ENCODE measurements around the gene MRPL12. TPM values are rescaled to one million over a fixed set of nuclear protein-coding genes. Genes with fewer than 3 reads are reported as not detected.

Gene MRPL12
- total RNA-seq, 1 donor from 2014 or later, result 38.7 TPM

DNA sequence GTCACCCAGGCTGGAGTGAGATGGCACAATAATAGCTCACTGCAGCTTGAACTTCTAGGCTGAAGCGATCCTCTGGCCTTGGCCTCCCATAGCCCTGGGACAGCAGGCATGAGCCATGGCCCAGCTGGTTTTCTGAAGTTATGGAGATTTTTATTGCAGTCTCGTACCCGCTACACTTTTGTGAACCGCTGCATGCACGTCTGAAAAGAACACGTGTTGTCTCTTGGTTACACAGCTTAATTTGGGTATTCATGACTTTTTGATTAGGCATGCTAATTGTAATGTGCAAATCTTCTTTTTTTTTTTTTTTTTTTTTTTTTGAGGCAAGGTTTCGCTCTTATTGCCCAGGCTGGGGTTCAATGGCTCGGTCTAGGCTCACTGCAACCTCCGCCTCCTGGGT, 22.3 kb downstream of the MRPL12 start:
- DNase-seq (ENCODE audit: low spot score), result no peak
- H3K4me1 Mint-ChIP-seq (ENCODE audit: low read depth), result peaks cover 8% of the 10 kb centered on the region
- H3K4me3 Mint-ChIP-seq (ENCODE audit: unreplicated experiment), result no peak overlapping the region
- no peaks in the 10 kb centered on the region for H3K36me3 Mint-ChIP-seq (ENCODE audit: low read depth)
- H3K27ac Mint-ChIP-seq (ENCODE audit: unreplicated experiment), result no peak overlapping the region
- H3K27me3 Mint-ChIP-seq (ENCODE audit: low read depth), result peaks cover 7% of the 10 kb centered on the region
- H3K9me3 Mint-ChIP-seq (ENCODE audit: low read depth), result no peaks in the 10 kb centered on the region
- TF ChIP-seq, protein P1, sequence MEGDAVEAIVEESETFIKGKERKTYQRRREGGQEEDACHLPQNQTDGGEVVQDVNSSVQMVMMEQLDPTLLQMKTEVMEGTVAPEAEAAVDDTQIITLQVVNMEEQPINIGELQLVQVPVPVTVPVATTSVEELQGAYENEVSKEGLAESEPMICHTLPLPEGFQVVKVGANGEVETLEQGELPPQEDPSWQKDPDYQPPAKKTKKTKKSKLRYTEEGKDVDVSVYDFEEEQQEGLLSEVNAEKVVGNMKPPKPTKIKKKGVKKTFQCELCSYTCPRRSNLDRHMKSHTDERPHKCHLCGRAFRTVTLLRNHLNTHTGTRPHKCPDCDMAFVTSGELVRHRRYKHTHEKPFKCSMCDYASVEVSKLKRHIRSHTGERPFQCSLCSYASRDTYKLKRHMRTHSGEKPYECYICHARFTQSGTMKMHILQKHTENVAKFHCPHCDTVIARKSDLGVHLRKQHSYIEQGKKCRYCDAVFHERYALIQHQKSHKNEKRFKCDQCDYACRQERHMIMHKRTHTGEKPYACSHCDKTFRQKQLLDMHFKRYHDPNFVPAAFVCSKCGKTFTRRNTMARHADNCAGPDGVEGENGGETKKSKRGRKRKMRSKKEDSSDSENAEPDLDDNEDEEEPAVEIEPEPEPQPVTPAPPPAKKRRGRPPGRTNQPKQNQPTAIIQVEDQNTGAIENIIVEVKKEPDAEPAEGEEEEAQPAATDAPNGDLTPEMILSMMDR (IDR thresholded peaks at IDR 0.05), result no peak

DNA sequence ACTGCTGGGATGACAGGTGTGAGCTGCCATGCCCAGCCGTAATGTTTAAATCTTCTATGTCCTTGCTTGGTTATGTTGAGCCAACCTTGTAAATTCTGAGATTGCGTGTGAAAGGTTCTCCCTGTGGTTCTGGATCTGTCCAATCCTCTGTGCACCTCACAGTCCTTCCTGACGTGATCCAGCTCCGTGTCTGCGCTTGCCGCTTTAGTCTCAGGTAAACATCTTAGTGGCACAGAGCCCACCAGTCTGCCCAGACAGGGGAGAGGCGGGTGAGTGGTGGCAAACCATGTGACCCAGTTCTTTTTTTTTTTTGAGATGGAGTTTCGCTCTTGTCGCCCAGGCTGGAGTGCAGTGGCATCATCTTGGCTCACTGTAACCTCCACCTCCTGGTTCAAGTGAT, 22.8 kb downstream of the MRPL12 start:
- H3K4me3 Mint-ChIP-seq (ENCODE audit: unreplicated experiment), result no peak overlapping the region
- H3K27ac Mint-ChIP-seq (ENCODE audit: unreplicated experiment), result no peak overlapping the region
- no peaks in the 10 kb centered on the region for H3K9me3 Mint-ChIP-seq (ENCODE audit: low read depth)
- H3K27me3 Mint-ChIP-seq (ENCODE audit: low read depth), result peaks cover 7% of the 10 kb centered on the region
- TF ChIP-seq, protein P1 (IDR thresholded peaks at IDR 0.05), result no peak
- no peak for DNase-seq (ENCODE audit: low spot score)
- H3K36me3 Mint-ChIP-seq (ENCODE audit: low read depth), result no peaks in the 10 kb centered on the region
- peaks cover 10% of the 10 kb centered on the region for H3K4me1 Mint-ChIP-seq (ENCODE audit: low read depth)

DNA sequence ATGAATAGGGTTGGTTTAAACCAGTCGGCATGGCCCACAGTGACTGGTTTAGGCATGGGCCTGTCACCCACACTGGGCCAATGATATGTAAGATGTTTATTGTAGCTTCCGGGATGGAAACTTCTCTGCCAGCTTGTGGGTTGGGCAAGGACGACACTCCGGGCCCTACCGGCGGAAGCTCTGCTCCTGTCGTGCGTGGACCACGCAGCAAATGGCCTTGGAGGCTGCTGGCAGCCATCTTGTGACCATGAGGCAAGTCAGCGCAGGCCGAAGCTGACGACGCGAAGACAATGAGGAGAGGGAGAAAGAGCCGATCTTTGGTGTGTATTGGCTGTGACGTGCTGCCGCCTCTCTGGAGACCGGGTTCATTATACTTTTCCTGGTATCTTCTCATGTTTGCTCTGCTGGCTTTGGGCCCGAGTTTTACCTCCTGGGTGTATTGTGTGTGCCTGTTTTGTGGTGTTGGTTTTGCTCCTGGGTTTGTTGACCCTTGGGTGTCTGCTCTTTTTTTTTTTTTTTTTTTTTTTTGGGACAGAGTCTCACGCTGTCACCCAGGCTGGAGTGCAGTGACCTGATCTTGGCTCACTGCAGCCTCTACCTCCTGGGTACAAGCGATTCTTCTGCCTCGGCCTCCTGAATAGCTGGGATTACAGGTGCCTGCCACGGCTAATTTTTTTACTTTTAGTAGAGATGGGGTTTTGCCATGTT, 24.3 kb downstream of the MRPL12 start:
- no peaks in the 10 kb centered on the region for H3K9me3 Mint-ChIP-seq (ENCODE audit: low read depth)
- TF ChIP-seq, protein P1 (IDR thresholded peaks at IDR 0.05), result no peak
- H3K4me1 Mint-ChIP-seq (ENCODE audit: low read depth), result peaks cover 19% of the 10 kb centered on the region
- no peak overlapping the region for H3K27ac Mint-ChIP-seq (ENCODE audit: unreplicated experiment)
- peaks cover 7% of the 10 kb centered on the region for H3K27me3 Mint-ChIP-seq (ENCODE audit: low read depth)
- no peaks in the 10 kb centered on the region for H3K36me3 Mint-ChIP-seq (ENCODE audit: low read depth)
- no peak for DNase-seq (ENCODE audit: low spot score)
- no peak overlapping the region for H3K4me3 Mint-ChIP-seq (ENCODE audit: unreplicated experiment)

DNA sequence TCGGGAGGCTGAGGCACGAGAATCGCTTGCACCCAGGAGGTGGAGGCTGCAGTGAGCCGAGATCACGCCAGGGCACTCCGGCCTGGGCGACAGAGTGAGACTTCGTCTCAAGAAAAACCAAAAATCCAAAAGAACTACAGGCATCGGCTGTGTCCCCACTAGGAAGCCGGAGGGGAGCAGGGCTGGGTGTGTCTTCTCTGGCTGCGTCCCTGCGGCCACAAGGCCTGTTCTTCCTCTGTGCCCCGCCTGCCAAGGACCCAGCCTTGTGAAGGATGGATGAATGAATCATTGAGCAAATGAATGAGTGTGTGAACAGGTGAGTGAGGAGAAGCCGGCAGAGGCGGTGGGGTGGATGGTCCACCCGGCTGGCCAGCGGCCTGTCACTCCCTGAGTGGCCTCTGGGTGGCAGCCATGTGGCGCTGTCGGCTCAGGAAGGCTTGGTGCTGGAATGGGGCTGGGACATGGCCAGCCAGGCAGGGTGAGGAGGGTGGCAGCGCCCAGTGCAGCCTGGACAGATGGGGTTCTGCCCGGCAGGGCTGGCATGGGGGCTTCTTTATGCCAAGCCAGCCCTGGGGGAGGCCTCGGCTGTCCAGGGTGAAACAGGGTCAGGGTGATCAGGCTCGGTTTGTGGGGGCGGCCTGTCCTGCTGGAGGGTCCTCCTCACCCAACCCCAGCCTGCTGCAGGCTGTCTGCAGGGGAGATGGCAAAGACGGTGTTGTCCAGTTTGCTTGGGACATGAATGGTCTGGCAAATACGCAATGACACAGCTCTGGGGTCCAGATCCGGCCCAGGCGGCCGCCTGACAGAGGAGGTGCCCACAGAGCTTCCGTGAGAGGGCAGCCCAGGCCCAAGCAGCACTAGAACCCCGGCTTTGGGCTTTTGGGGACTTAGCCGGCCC, 30.6 kb downstream of the MRPL12 start:
- Mint-ChIP-seq H3K36me3 (ENCODE audit: low read depth) (no peaks in the 10 kb centered on the region), H3K27me3 (ENCODE audit: low read depth) (peaks cover 3% of the 10 kb centered on the region), H3K9me3 (ENCODE audit: low read depth) (no peaks in the 10 kb centered on the region), H3K4me1 (ENCODE audit: low read depth) (peaks cover 15% of the 10 kb centered on the region), H3K27ac (ENCODE audit: unreplicated experiment) (no peak overlapping the region), H3K4me3 (ENCODE audit: unreplicated experiment) (no peak overlapping the region)
- TF ChIP-seq, protein P1 (IDR thresholded peaks at IDR 0.05), result peak; percentile 92
- DNase-seq (ENCODE audit: low spot score), result peak; percentile 95

DNA sequence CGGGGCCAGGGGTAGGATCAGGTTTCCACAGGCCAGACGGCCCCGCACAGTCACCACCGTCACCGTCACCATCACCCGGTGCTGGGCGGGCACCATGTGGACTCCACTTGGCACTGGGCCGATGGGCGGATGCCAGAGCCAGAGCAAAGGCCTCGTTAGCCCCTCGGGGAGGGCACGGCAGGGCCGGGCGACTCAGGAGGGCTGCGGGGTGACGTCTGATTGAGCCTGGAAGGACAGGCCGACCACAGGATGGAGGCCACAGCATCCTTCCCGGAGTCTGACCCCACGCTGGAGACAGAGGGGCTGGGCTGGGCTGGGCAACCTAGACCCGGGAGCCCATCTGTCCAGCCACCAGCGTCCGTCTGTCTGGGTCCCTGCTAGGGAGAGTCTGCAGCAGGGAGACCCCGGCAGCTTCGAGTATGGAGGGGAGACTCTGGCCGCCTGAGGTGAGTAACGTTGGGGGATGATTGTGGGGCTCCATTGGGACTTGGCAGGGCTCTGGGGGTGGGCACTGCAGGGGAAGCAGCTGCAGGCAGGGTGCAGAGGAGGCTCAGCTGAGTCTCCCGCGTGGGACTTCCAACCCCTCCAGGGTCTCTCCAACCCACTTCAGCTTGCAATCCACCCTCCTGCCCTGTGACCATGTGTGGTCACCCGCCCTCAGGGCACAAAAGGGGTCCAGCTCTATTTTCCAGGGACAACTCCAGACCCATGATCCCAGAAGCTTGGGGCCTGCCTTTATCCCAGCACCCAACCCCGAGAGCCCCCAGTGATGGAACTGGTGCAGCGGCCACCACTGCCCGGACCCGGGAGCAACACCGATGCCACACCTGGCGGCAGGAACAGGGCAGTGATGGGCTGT, 31.5 kb downstream of the MRPL12 start:
- Mint-ChIP-seq H3K27me3 (ENCODE audit: low read depth) (peaks cover 3% of the 10 kb centered on the region), H3K4me1 (ENCODE audit: low read depth) (peaks cover 15% of the 10 kb centered on the region), H3K9me3 (ENCODE audit: low read depth) (no peaks in the 10 kb centered on the region), H3K4me3 (ENCODE audit: unreplicated experiment) (no peak overlapping the region), H3K36me3 (ENCODE audit: low read depth) (no peaks in the 10 kb centered on the region), H3K27ac (ENCODE audit: unreplicated experiment) (no peak overlapping the region)
- DNase-seq (ENCODE audit: low spot score), result no peak
- TF ChIP-seq, protein P1 (IDR thresholded peaks at IDR 0.05), result no peak
